ENCODE results near the gene PXDN.

The PXDN gene

GRCh38 chr2:1601067-1601412 is 143.3 kb downstream of the PXDN start:
- DNase-seq (ENCODE audit: low read depth in 1 of 2, low spot score in 1 of 2), result no peak

- DNase-seq (ENCODE audit: low read depth in 1 of 2, low spot score in 1 of 2), result no peak
These were observed 143.9 kb downstream of the PXDN start for GRCh38 chr2:1600191-1601066.

- DNase-seq (ENCODE audit: low read depth in 1 of 2, low spot score in 1 of 2), result no peak
These were observed 144.8 kb downstream of the PXDN start for GRCh38 chr2:1599301-1600085.

GRCh38 chr2:1598800-1599199 is 145.5 kb downstream of the PXDN start:
- DNase-seq (ENCODE audit: low read depth in 1 of 2, low spot score in 1 of 2), result no peak

GRCh38 chr2:1598041-1598710 is 146.1 kb downstream of the PXDN start:
- DNase-seq (ENCODE audit: low read depth in 1 of 2, low spot score in 1 of 2), result no peak

GRCh38 chr2:1595274-1595673 is 149.0 kb downstream of the PXDN start:
- no peak for DNase-seq (ENCODE audit: low read depth in 1 of 2, low spot score in 1 of 2)

- no peak for DNase-seq (ENCODE audit: low read depth in 1 of 2, low spot score in 1 of 2)
These were observed 149.7 kb downstream of the PXDN start for GRCh38 chr2:1594373-1595171.

GRCh38 chr2:1594123-1594372 is 150.3 kb downstream of the PXDN start:
- no peak for DNase-seq (ENCODE audit: low read depth in 1 of 2, low spot score in 1 of 2)

- DNase-seq (ENCODE audit: low read depth in 1 of 2, low spot score in 1 of 2), result no peak
These were observed 150.8 kb downstream of the PXDN start for GRCh38 chr2:1593371-1594122.

GRCh38 chr2:1591978-1592907 is 152.1 kb downstream of the PXDN start:
- DNase-seq (ENCODE audit: low read depth in 1 of 2, low spot score in 1 of 2), result no peak

- DNase-seq (ENCODE audit: low read depth in 1 of 2, low spot score in 1 of 2), result no peak
These were observed 152.9 kb downstream of the PXDN start for GRCh38 chr2:1591461-1591770.

- no peak for DNase-seq (ENCODE audit: low read depth in 1 of 2, low spot score in 1 of 2)
These were observed 153.5 kb downstream of the PXDN start for GRCh38 chr2:1590596-1591460.

- no peak for DNase-seq (ENCODE audit: low read depth in 1 of 2, low spot score in 1 of 2)
These were observed 155.2 kb downstream of the PXDN start for GRCh38 chr2:1588978-1589621.

- no peak for DNase-seq (ENCODE audit: low read depth in 1 of 2, low spot score in 1 of 2)
These were observed 156.0 kb downstream of the PXDN start for GRCh38 chr2:1588051-1588977.

GRCh38 chr2:1586923-1587840 is 157.1 kb downstream of the PXDN start:
- no peak for DNase-seq (ENCODE audit: low read depth in 1 of 2, low spot score in 1 of 2)

GRCh38 chr2:1586251-1586922 is 157.9 kb downstream of the PXDN start:
- DNase-seq (ENCODE audit: low read depth in 1 of 2, low spot score in 1 of 2), result no peak
